ENCODE results near the gene PSME1. TPM values are rescaled to one million over a fixed set of nuclear protein-coding genes. Genes with fewer than 3 reads are reported as not detected.

The PSME1 gene
- 100 to 1,000 TPM in 4 of 6 experiments, 10 to 100 TPM in 2; 81.7 to 119 (median 107) TPM for total RNA-seq
- long read RNA-seq, transcript PSME1-201 (11 exons, 1,006 nt) = major isoform, 38 of 61 reads
- long read RNA-seq, partial matches to known transcripts = 17 of 61 reads
- long read RNA-seq, other reads (novel, unspliced or antisense) = 2 of 61 reads

- H3K27ac ChIP-seq = peak within 1 kb of the TSS; percentile 87 to 98 (median 94)
- H3K4me1 ChIP-seq = peaks cover 0 to 52% (median 13%) of the 10 kb centered on the region in 4 donors
- H3K36me3 ChIP-seq = peaks cover 0 to 21% (median 4%) of the 10 kb centered on the region in 4 donors
- TF ChIP-seq POLR2A (IDR thresholded peaks at IDR 0.05) = peak; percentile 34
- TF ChIP-seq CTCF (IDR thresholded peaks at IDR 0.05) = peak in 1 of 4 donors; percentile 12
- intact Hi-C loops (cut with DNase I) = no loop called here
- peak; percentile 90 to 97 (median 94) for ATAC-seq
- H3K9me3 ChIP-seq = no peaks in the 10 kb centered on the region
- WGBS (ENCODE audit: insufficient coverage, low coverage, low lambda C conversion rate, missing lambda C conversion rate) = 0% methylated on average over 11 of the region's 75 CpGs
- DNase-seq = peak; percentile 97 to 98 (median 98)
- H3K27me3 ChIP-seq = no peaks in the 10 kb centered on the region
- peak within 1 kb of the TSS; percentile 95 to 99 (median 98) for H3K4me3 ChIP-seq
Observed at GRCh38 chr14:24135834-24136683, at the start of gene PSME1. PSME1 (plus strand) TSS chr14:24136194; CDS start chr14:24136263, 69 bp downstream.

- no peak overlapping the region for H3K4me3 ChIP-seq
- peaks cover 0 to 10% (median under 1%) of the 10 kb centered on the region in 4 donors for H3K4me1 ChIP-seq
- intact Hi-C loops (cut with DNase I) = no loop called here
- H3K27me3 ChIP-seq = no peaks in the 10 kb centered on the region
- no peak for TF ChIP-seq POLR2A (IDR thresholded peaks at IDR 0.05)
- no peak for TF ChIP-seq CTCF (IDR thresholded peaks at IDR 0.05)
- no CpG with 5 or more reads among the region's 1 CpG for WGBS (ENCODE audit: insufficient coverage, low coverage, low lambda C conversion rate, missing lambda C conversion rate)
- DNase-seq (no peak), ATAC-seq (no peak)
- no peak overlapping the region for H3K27ac ChIP-seq
- H3K36me3 ChIP-seq = no peaks in the 10 kb centered on the region
- no peaks in the 10 kb centered on the region for H3K9me3 ChIP-seq
Observed at GRCh38 chr14:24087004-24087403, 49.0 kb upstream of the PSME1 start.

- WGBS (ENCODE audit: insufficient coverage, low coverage, low lambda C conversion rate, missing lambda C conversion rate) = 29% methylated on average over 1 of the region's 2 CpGs
- intact Hi-C loops (cut with DNase I) = no loop called here
- H3K36me3 ChIP-seq = no peaks in the 10 kb centered on the region
- peaks cover 0 to 18% (median 4%) of the 10 kb centered on the region in 4 donors for H3K4me1 ChIP-seq
- no peaks in the 10 kb centered on the region for H3K9me3 ChIP-seq
- H3K27me3 ChIP-seq = no peaks in the 10 kb centered on the region
- DNase-seq = no peak
- TF ChIP-seq POLR2A (IDR thresholded peaks at IDR 0.05) (no peak), CTCF (IDR thresholded peaks at IDR 0.05) (no peak)
- no peak for ATAC-seq
- no peak overlapping the region for H3K27ac ChIP-seq
- no peak overlapping the region for H3K4me3 ChIP-seq
Observed at GRCh38 chr14:24088095-24088494, 47.9 kb upstream of the PSME1 start.

GRCh38 chr14:24089890-24090289 is 46.1 kb upstream of the PSME1 start:
- Histone ChIP-seq H3K9me3 (no peaks in the 10 kb centered on the region), H3K27ac (no peak overlapping the region), H3K36me3 (no peaks in the 10 kb centered on the region), H3K4me1 (peaks cover 0 to 22% (median 7%) of the 10 kb centered on the region in 4 donors), H3K4me3 (no peak overlapping the region), H3K27me3 (no peaks in the 10 kb centered on the region)
- 70% methylated on average over 5 of the region's 6 CpGs for WGBS (ENCODE audit: insufficient coverage, low coverage, low lambda C conversion rate, missing lambda C conversion rate)
- ATAC-seq (no peak), DNase-seq (no peak)
- intact Hi-C loops (cut with DNase I) = loop anchor here (5.0 to 10.0 kb wide), 2 partner anchors 33 to 65 kb away; no protein-coding TSS in a partner anchor
- TF ChIP-seq CTCF (IDR thresholded peaks at IDR 0.05) = no peak
- TF ChIP-seq POLR2A (IDR thresholded peaks at IDR 0.05) = no peak
